ENCODE measurements around the gene SERPINI2. TPM values are rescaled to one million over a fixed set of nuclear protein-coding genes. Genes with fewer than 3 reads are reported as not detected.

Gene SERPINI2
- total RNA-seq (not detected), polyA plus RNA-seq (not detected), total RNA-seq (0 to 0.09 (median 0) reads per million in 6 experiments)

GRCh38 chr3:167473863-167474262 lies at the start of gene SERPINI2:
Gene SERPINI2 (minus strand): TSS chr3:167474042. CDS start chr3:167471834, 2,208 bp downstream.
- no peaks in the 10 kb centered on the region for H3K36me3 Mint-ChIP-seq
- H3K27me3 Mint-ChIP-seq: peaks cover 0 to 3% (median 0%) of the 10 kb centered on the region in 5 donors
- no peak within 1 kb of the TSS for H3K4me3 Mint-ChIP-seq
- POLR2A ChIA-PET: no interaction called here
- no peaks in the 10 kb centered on the region for H3K9me3 Mint-ChIP-seq
- no peak within 1 kb of the TSS for H3K27ac Mint-ChIP-seq
- DNase-seq (no peak), ATAC-seq (no peak)
- H3K4me1 Mint-ChIP-seq: no peaks in the 10 kb centered on the region

GRCh38 chr3:167521006-167521355 lies 47.1 kb upstream of the SERPINI2 start:
- no peak overlapping the region for H3K27ac Mint-ChIP-seq
- H3K9me3 Mint-ChIP-seq: peaks cover 0 to 11% (median 5%) of the 10 kb centered on the region in 9 donors
- no peaks in the 10 kb centered on the region for H3K4me1 Mint-ChIP-seq
- DNase-seq (no peak), ATAC-seq (no peak)
- no peaks in the 10 kb centered on the region for H3K36me3 Mint-ChIP-seq
- POLR2A ChIA-PET: no interaction called here
- H3K27me3 Mint-ChIP-seq: peaks cover 0 to 2% (median 0%) of the 10 kb centered on the region in 5 donors
- H3K4me3 Mint-ChIP-seq: no peak overlapping the region

GRCh38 chr3:167520266-167521005 lies 46.6 kb upstream of the SERPINI2 start:
- Mint-ChIP-seq H3K27ac (no peak overlapping the region), H3K4me1 (no peaks in the 10 kb centered on the region), H3K27me3 (peaks cover 0 to 2% (median 0%) of the 10 kb centered on the region in 5 donors), H3K36me3 (no peaks in the 10 kb centered on the region), H3K4me3 (no peak overlapping the region), H3K9me3 (peaks cover 0 to 16% (median 8%) of the 10 kb centered on the region in 9 donors)
- POLR2A ChIA-PET: no interaction called here
- DNase-seq (no peak), ATAC-seq (no peak)

- DNase-seq (no peak), ATAC-seq (no peak)
- H3K27me3 Mint-ChIP-seq: peaks cover 0 to 9% (median 1%) of the 10 kb centered on the region in 5 donors
- no peaks in the 10 kb centered on the region for H3K36me3 Mint-ChIP-seq
- POLR2A ChIA-PET: no interaction called here
- no peak overlapping the region for H3K4me3 Mint-ChIP-seq
- no peak overlapping the region for H3K27ac Mint-ChIP-seq
- peaks cover 0 to 7% (median 0%) of the 10 kb centered on the region in 9 donors for H3K9me3 Mint-ChIP-seq
- H3K4me1 Mint-ChIP-seq: no peaks in the 10 kb centered on the region
Observed at GRCh38 chr3:167507954-167508353, 34.1 kb upstream of the SERPINI2 start.

GRCh38 chr3:167502401-167502800 lies 28.6 kb upstream of the SERPINI2 start:
- no peaks in the 10 kb centered on the region for H3K9me3 Mint-ChIP-seq
- H3K36me3 Mint-ChIP-seq: no peaks in the 10 kb centered on the region
- no peaks in the 10 kb centered on the region for H3K27me3 Mint-ChIP-seq
- POLR2A ChIA-PET: no interaction called here
- H3K4me3 Mint-ChIP-seq: no peak overlapping the region
- ATAC-seq: no peak
- no peaks in the 10 kb centered on the region for H3K4me1 Mint-ChIP-seq
- DNase-seq: no peak
- H3K27ac Mint-ChIP-seq: no peak overlapping the region

- no peak for ATAC-seq
- H3K27me3 Mint-ChIP-seq: peaks cover 0 to 1% (median 0%) of the 10 kb centered on the region in 5 donors
- DNase-seq: no peak
- H3K9me3 Mint-ChIP-seq: no peaks in the 10 kb centered on the region
- H3K27ac Mint-ChIP-seq: no peak overlapping the region
- no peaks in the 10 kb centered on the region for H3K4me1 Mint-ChIP-seq
- no peak overlapping the region for H3K4me3 Mint-ChIP-seq
- no peaks in the 10 kb centered on the region for H3K36me3 Mint-ChIP-seq
- POLR2A ChIA-PET: no interaction called here
Observed at GRCh38 chr3:167501941-167502340, 28.1 kb upstream of the SERPINI2 start.

GRCh38 chr3:167497903-167498302 lies 24.1 kb upstream of the SERPINI2 start:
- Mint-ChIP-seq H3K27me3 (peaks cover 2 to 12% (median 5%) of the 10 kb centered on the region in 5 donors), H3K4me3 (no peak overlapping the region), H3K27ac (no peak overlapping the region), H3K36me3 (no peaks in the 10 kb centered on the region), H3K4me1 (no peaks in the 10 kb centered on the region), H3K9me3 (no peaks in the 10 kb centered on the region)
- ATAC-seq (no peak), DNase-seq (no peak)
- POLR2A ChIA-PET: no interaction called here

GRCh38 chr3:167493244-167493643 lies 19.4 kb upstream of the SERPINI2 start:
- no peak for DNase-seq
- Mint-ChIP-seq H3K4me3 (no peak overlapping the region), H3K4me1 (no peaks in the 10 kb centered on the region), H3K9me3 (no peaks in the 10 kb centered on the region), H3K36me3 (no peaks in the 10 kb centered on the region), H3K27me3 (peaks cover 2 to 12% (median 6%) of the 10 kb centered on the region in 5 donors), H3K27ac (no peak overlapping the region)
- ATAC-seq: no peak
- POLR2A ChIA-PET: no interaction called here

- peaks cover 0 to 2% (median 0%) of the 10 kb centered on the region in 9 donors for H3K9me3 Mint-ChIP-seq
Observed at GRCh38 chr3:167491621-167492020, 17.8 kb upstream of the SERPINI2 start.

GRCh38 chr3:167489571-167489970 lies 15.7 kb upstream of the SERPINI2 start:
- no peaks in the 10 kb centered on the region for H3K4me1 Mint-ChIP-seq
- no peak overlapping the region for H3K27ac Mint-ChIP-seq
- POLR2A ChIA-PET: no interaction called here
- H3K36me3 Mint-ChIP-seq: no peaks in the 10 kb centered on the region
- no peak overlapping the region for H3K4me3 Mint-ChIP-seq
- no peak for DNase-seq
- peaks cover 0 to 7% (median 0%) of the 10 kb centered on the region in 9 donors for H3K9me3 Mint-ChIP-seq
- ATAC-seq: no peak
- peaks cover 2 to 9% (median 4%) of the 10 kb centered on the region in 5 donors for H3K27me3 Mint-ChIP-seq

More at GRCh38 chr3:167491621-167492020, 17.8 kb upstream of the SERPINI2 start:
- no peak for ATAC-seq
- POLR2A ChIA-PET: no interaction called here
- H3K4me1 Mint-ChIP-seq: no peaks in the 10 kb centered on the region
- H3K36me3 Mint-ChIP-seq: no peaks in the 10 kb centered on the region
- H3K27ac Mint-ChIP-seq: no peak overlapping the region
- peaks cover 2 to 9% (median 5%) of the 10 kb centered on the region in 5 donors for H3K27me3 Mint-ChIP-seq
- no peak for DNase-seq
- no peak overlapping the region for H3K4me3 Mint-ChIP-seq

- Mint-ChIP-seq H3K36me3 (no peaks in the 10 kb centered on the region), H3K27ac (no peak overlapping the region), H3K9me3 (peaks cover 0 to 7% (median 0%) of the 10 kb centered on the region in 9 donors), H3K27me3 (peaks cover 0 to 4% (median 0%) of the 10 kb centered on the region in 5 donors), H3K4me1 (no peaks in the 10 kb centered on the region), H3K4me3 (no peak overlapping the region)
- no peak for ATAC-seq
- POLR2A ChIA-PET: no interaction called here
- DNase-seq: no peak
Observed at GRCh38 chr3:167487556-167487955, 13.7 kb upstream of the SERPINI2 start.

- H3K9me3 Mint-ChIP-seq: peaks cover 0 to 7% (median 0%) of the 10 kb centered on the region in 9 donors
- POLR2A ChIA-PET: no interaction called here
- DNase-seq (no peak), ATAC-seq (no peak)
- H3K4me1 Mint-ChIP-seq: peaks cover 0 to 3% (median 0%) of the 10 kb centered on the region in 4 donors
- H3K27ac Mint-ChIP-seq: no peak overlapping the region
- no peak overlapping the region for H3K4me3 Mint-ChIP-seq
- no peaks in the 10 kb centered on the region for H3K36me3 Mint-ChIP-seq
- no peaks in the 10 kb centered on the region for H3K27me3 Mint-ChIP-seq
Observed at GRCh38 chr3:167484551-167484950, 10.7 kb upstream of the SERPINI2 start.

- H3K27ac Mint-ChIP-seq: no peak overlapping the region
- ATAC-seq: no peak
- POLR2A ChIA-PET: no interaction called here
- DNase-seq: no peak
- peaks cover 0 to 7% (median 0%) of the 10 kb centered on the region in 9 donors for H3K9me3 Mint-ChIP-seq
- no peaks in the 10 kb centered on the region for H3K36me3 Mint-ChIP-seq
- H3K27me3 Mint-ChIP-seq: no peaks in the 10 kb centered on the region
- H3K4me1 Mint-ChIP-seq: peaks cover 0 to 3% (median 0%) of the 10 kb centered on the region in 4 donors
- H3K4me3 Mint-ChIP-seq: no peak overlapping the region
Observed at GRCh38 chr3:167483708-167484475, 10.1 kb upstream of the SERPINI2 start.

Measured in naive thymus-derived CD8-positive, alpha-beta T cell (primary cell).